Tibial artery (tissue), 4 donors: ENCODE measurements around the gene AACS.
A peak's percentile ranks its signal among the peaks of the same experiment; 100 is the strongest.

Source experiments
- DNase-seq, 2 donors: peaks; one replicate each; pipeline ENCODE4 v3.0.0-alpha.2; 2019
- H3K27ac ChIP-seq, 2 donors: fragments of 200-600 bp; sonication (generic) in 1 of 2; 1 replicate in 1 of 2; 2 replicates in 1 of 2; pipeline ENCODE4 v1.5.1; 2018 to 2019; ENCODE audit warnings: mild to moderate bottlenecking in 1 of 2
- H3K27me3 ChIP-seq, 2 donors: fragments of 200-600 bp; sonication (generic) in 1 of 2; one replicate each; pipeline versions ENCODE4 v1.5.1 to v1.6.0; 2016 to 2019
- H3K36me3 ChIP-seq, 3 donors: fragments of 200-600 bp; sonication (generic) in 2 of 3; one replicate each; pipeline ENCODE4 v1.5.1; 2016 to 2019; ENCODE audit warnings: mild to moderate bottlenecking in 2 of 3
- H3K4me1 ChIP-seq, 4 donors: fragments of 200-600 bp; sonication (generic) in 2 of 4; 1 replicate in 3 of 4; 2 replicates in 1 of 4; pipeline ENCODE4 v1.5.1; 2016 to 2019
- H3K4me3 ChIP-seq, 2 donors: fragments of 200-600 bp; sonication (generic) in 1 of 2; 1 replicate in 1 of 2; 2 replicates in 1 of 2; pipeline ENCODE4 v1.5.1; 2018 to 2019; ENCODE audit warnings: mild to moderate bottlenecking in 2 of 2
- H3K9me3 ChIP-seq, 3 donors: fragments of 200-600 bp; sonication (generic) in 1 of 3; one replicate each; pipeline ENCODE4 v1.5.1; 2016 to 2019
- CTCF ChIP-seq, 2 experiments: fragments of 200-600 bp in 1 of 2; fragments of 450-650 bp in 1 of 2; IDR thresholded peaks; one replicate each; pipeline ENCODE4 v1.5.1; 2017 to 2019; ENCODE audit warnings: antibody characterized with exemption in 2 of 2, mild to moderate bottlenecking in 1 of 2, moderate library complexity in 1 of 2
- intact Hi-C: fragments of 100-400 bp; cut with DNase I; formaldehyde crosslinking; loops from one replicate; pipeline ENCODE4 v1.15.0; 2023; ENCODE audit warnings: low total_unique reads

AACS gene

GRCh38 chr12:125180144-125180543 lies 114.9 kb downstream of the AACS start:
- no peak for DNase-seq
- Histone ChIP-seq H3K27me3 (peaks cover 0 to 48% of the 10 kb centered on the region in 2 donors), H3K4me3 (no peak overlapping the region), H3K36me3 (no peaks in the 10 kb centered on the region), H3K9me3 (no peaks in the 10 kb centered on the region), H3K27ac (no peak overlapping the region), H3K4me1 (peaks cover 0 to 7% (median 6%) of the 10 kb centered on the region in 4 donors)
- TF ChIP-seq CTCF (IDR thresholded peaks at IDR 0.05) = no peak
- intact Hi-C loops = loop anchor here (10.0 kb wide), 1 partner anchor 1695 kb away; no protein-coding TSS in a partner anchor

GRCh38 chr12:125181107-125181506 lies 115.9 kb downstream of the AACS start:
- TF ChIP-seq CTCF (IDR thresholded peaks at IDR 0.05) = no peak
- Histone ChIP-seq H3K27me3 (peaks cover 0 to 44% of the 10 kb centered on the region in 2 donors), H3K4me1 (peaks cover 0 to 16% (median 14%) of the 10 kb centered on the region in 4 donors), H3K36me3 (no peaks in the 10 kb centered on the region), H3K27ac (no peak overlapping the region), H3K9me3 (no peaks in the 10 kb centered on the region), H3K4me3 (no peak overlapping the region)
- DNase-seq = no peak
- intact Hi-C loops = loop anchor here (10.0 kb wide), 1 partner anchor 1694 kb away; no protein-coding TSS in a partner anchor

GRCh38 chr12:125183187-125184067 lies 118.2 kb downstream of the AACS start:
- Histone ChIP-seq H3K4me3 (no peak overlapping the region), H3K36me3 (no peaks in the 10 kb centered on the region), H3K4me1 (peaks cover 0 to 34% (median 29%) of the 10 kb centered on the region in 4 donors), H3K9me3 (no peaks in the 10 kb centered on the region), H3K27ac (no peak overlapping the region), H3K27me3 (peaks cover 0 to 47% of the 10 kb centered on the region in 2 donors)
- peak; percentile 94 to 99 for TF ChIP-seq CTCF (IDR thresholded peaks at IDR 0.05)
- intact Hi-C loops = loop anchor here (10.0 kb wide), 1 partner anchor 1691 kb away; no protein-coding TSS in a partner anchor
- DNase-seq = peak; percentile 59 to 77

- Histone ChIP-seq H3K4me1 (peaks cover 0 to 40% (median 32%) of the 10 kb centered on the region in 4 donors), H3K4me3 (no peak overlapping the region), H3K9me3 (no peaks in the 10 kb centered on the region), H3K27me3 (peaks cover 0 to 57% of the 10 kb centered on the region in 2 donors), H3K36me3 (no peaks in the 10 kb centered on the region), H3K27ac (no peak overlapping the region)
- DNase-seq = no peak
- no peak for TF ChIP-seq CTCF (IDR thresholded peaks at IDR 0.05)
- intact Hi-C loops = loop anchor here (10.0 kb wide), 1 partner anchor 1690 kb away; no protein-coding TSS in a partner anchor
Measured at GRCh38 chr12:125184213-125184967, 119.2 kb downstream of the AACS start.

GRCh38 chr12:125185311-125185739 lies 120.1 kb downstream of the AACS start:
- no peak for TF ChIP-seq CTCF (IDR thresholded peaks at IDR 0.05)
- peak overlapping the region; percentile 35 to 50 for H3K4me3 ChIP-seq
- no peak overlapping the region for H3K27ac ChIP-seq
- H3K9me3 ChIP-seq = no peaks in the 10 kb centered on the region
- intact Hi-C loops = loop anchor here (10.0 kb wide), 1 partner anchor 1689 kb away; no protein-coding TSS in a partner anchor
- no peak for DNase-seq
- no peaks in the 10 kb centered on the region for H3K36me3 ChIP-seq
- peaks cover 0 to 40% (median 32%) of the 10 kb centered on the region in 4 donors for H3K4me1 ChIP-seq
- peaks cover 0 to 64% of the 10 kb centered on the region in 2 donors for H3K27me3 ChIP-seq
